GM19238 (cell line): Measurements from ENCODE around the gene HUS1.
"Not testable (repeated sequence)": the region's sequence is repeated elsewhere in the genome, so short reads cannot be mapped to it uniquely, and the experiment has no call there.

ENCODE experiments used
- DNase-seq: peaks from one replicate; pipeline ENCODE4 v3.0.0; 2011; ENCODE audit warnings: low spot score; ENCODE audit not compliant: insufficient read length

The HUS1 gene

GRCh38 chr7:47980648-47981047 is 1.2 kb upstream of the HUS1 start:
- DNase-seq: not testable (repeated sequence)

DNA sequence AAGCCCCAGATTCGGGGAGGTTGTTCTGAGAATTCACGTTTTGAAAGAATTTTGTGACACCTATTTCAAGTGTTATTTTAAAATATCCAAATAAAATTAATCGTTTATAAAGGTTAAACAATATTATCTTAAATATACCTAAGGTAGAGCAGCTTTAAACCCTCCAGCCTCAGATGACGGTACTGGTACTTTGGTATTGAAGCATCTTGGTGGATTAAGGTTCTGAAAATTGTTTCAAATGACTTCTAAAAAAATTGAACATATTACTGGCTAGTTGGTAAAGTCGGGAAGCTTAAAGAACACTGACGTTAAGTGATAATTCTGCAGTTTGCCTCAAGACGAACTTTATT is 392 bp upstream of the HUS1 start:
- DNase-seq: no peak

- DNase-seq: no peak
These were observed 648 bp downstream of the HUS1 start for GRCh38 chr7:47978790-47979144.

DNA sequence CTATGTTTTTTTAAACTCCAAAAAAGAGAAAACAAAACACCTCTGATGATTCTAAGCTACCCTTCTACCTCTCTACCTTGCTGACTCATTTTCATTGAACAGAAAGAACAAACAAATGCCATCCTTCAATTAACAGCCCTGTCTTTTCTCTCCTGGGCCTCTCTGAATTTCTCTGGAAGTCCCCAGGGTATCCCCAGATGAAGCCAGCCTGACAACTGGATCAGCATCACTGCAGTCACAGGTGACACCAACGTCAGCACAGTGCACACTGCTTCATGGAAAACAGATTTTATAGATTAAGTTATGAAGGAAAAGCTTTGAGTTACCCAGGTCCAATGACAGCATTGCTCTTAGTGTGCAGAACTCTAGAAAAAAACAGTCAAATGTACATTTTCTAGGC is 5.7 kb downstream of the HUS1 start:
- DNase-seq: no peak

DNA sequence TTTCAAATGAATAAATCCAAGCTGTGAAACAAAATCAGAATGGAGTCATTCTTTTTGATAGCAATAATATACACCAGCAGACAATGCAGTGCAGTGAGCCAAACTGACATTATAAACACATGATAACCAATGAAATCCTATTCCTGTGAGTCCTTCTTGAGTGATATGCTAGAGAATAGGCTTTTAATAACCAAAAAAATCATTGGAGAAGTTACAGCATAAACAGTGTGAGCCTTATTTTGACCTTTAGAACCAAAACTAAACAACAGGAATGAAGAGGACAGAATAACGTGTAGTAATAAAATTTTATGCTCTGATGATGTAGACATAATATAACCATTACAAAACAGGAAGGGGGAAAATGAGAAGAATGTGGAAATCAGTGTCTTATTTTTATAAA is 8.7 kb downstream of the HUS1 start:
- no peak for DNase-seq

DNA sequence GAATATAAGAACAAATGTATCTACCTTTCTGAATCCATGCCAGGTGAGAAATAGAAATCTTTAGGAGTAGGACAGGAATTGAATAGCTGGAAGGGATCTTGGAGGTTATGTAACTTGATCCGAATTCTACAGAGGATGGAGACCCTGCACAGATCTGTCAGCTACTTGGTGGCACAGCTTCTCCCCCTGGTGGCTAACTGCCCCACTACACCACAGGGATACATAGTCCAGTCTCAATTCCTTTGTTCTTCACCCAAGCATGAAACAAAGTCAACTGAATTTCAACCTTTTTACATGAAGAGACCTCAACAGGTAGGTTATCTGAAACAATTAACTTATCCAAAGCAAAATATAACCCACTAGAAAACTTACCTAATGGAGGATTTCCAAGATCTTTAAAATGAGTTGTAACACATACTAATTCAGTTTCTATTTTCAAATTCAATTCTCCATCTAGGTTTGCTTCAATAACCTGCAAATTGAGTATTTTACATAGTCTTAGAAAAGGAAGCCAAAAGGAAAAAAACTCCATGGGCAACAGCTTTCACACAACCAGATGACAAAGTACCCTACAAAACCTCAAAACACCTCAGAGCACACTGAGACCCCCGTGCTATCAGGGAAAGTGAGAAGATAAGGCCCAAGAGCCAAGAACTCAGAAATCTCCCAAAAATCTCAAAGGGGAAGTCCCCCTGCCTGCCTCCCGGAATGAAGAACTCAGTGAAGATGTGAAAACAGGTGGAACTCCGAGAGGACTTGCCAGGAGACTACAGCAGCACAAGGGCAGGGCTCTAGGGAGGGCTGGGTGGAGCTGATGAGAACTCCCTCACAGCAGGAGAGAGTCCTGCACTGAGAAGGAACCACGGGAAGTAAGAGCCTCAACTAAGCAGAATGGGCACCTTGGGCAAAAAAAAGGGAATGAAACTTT is 10.3 kb downstream of the HUS1 start:
- peak; percentile 55 for DNase-seq

DNA sequence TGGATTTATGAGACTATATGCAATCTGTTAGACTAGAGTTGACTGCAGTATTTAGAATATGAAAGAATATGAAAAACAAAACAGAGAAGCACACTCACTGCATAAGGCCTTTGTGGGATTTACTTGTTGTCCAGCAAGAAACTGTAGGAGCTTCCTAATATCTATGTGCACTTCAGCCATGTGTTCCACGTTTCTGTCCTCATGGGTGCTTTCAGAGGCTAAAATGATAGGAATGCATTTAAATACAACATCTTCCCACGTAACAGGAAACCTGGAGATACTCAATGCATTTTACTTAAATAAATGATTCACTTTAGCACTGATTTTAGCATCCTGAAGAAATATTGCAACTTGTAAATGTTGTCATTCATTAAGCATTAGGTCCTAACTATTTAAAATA is 11.7 kb downstream of the HUS1 start:
- no peak for DNase-seq

DNA sequence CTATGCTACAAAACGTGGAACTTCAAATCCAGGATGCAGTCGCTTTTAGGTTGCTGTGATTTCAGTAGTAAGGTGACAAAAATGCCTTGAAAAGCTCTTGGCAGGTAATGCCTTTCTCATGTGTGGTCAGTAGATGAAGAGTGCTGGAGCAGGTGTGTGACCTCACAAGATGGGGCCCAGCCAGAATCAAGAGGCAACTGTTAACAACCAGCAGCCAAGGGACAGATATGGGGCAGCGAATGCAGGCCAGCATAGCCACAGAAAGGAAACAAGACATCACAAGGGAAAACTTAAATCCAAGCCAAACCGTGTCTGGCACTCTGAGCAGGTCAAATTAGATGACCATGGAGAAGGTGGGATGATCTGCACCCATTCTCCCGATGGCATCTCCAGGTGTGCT is 12.3 kb downstream of the HUS1 start:
- no peak for DNase-seq

DNA sequence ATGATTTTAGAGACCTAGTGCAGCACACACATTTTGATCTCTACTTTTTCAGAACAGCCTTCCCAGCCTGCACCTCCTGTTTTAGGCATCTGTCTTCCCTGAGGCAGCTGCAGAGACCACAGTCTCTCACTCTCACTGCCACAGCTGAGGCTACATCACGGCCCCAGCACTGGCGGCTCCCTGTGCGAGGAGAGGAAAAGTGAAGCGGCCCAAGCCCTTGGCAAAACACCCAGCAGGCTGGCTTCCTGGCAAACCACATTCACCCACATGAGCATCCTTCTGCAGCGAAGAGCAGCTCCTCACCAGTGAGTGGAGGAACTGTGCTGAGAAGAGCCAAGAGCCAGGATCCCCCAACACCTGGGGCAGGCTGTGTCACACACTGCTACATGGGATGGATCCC is 14.0 kb downstream of the HUS1 start:
- no peak for DNase-seq

DNA sequence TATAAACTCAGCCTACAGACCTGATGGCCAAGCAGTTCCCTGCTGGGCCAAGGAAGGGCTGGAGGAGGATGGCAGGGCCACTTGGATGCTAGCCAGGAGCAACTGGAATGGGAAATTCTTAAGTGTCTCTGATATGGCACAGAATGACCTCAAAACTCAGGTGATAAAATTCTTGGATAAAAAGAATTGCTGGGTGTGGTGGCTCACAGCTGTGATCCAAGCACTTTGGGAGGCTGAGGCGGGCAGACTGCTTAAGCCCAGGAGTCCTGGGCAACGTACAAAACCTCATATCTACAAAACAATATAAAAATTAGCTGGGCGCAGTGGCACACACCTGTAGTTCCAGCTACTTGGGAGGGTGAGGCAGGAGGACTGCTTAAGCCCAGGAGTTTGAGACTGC is 17.2 kb downstream of the HUS1 start:
- no peak for DNase-seq

- no peak for DNase-seq
These were observed 22.3 kb downstream of the HUS1 start for GRCh38 chr7:47957156-47957555.

DNA sequence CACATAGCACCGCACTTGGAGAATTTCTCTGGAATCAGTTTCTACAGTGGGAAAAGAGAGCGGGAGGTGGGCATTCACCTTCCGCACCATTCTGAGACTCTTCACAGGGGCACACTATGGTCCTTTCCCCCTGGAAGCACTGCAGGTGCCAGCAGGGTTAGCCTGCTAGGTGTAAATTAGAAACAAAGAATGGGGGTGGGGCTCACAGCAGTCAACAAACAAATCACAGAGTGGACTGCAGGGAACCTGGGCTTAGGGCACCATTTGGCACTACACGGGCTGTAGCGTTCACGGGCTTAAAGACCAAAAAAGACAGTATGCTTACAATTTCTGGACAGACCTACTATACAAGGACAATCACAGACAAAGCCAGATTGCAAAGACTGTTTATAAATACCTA is 23.2 kb downstream of the HUS1 start:
- no peak for DNase-seq

GRCh38 chr7:47954231-47954911 is 25.0 kb downstream of the HUS1 start:
- DNase-seq: no peak

GRCh38 chr7:47953822-47954221 is 25.6 kb downstream of the HUS1 start:
- no peak for DNase-seq

DNA sequence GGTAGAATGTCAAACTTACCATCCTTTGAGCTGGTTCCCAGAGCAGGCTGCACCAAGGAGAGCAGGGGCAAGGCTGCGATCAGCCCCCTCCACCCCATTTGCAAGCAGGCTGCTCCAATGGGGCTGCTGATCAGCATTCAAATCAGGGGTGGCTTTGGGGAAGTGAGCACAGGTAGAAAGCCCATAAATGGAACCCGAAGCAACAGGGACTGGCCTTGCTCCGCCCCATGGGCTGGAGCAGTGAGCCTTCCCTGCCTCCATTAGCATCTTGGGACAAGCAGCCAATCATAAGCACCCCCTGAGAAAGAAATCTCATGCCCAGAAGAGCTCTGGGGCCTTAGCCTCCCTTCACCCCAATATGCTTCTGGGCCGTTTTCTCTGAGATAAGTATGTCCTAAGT is 27.2 kb downstream of the HUS1 start:
- no peak for DNase-seq

DNA sequence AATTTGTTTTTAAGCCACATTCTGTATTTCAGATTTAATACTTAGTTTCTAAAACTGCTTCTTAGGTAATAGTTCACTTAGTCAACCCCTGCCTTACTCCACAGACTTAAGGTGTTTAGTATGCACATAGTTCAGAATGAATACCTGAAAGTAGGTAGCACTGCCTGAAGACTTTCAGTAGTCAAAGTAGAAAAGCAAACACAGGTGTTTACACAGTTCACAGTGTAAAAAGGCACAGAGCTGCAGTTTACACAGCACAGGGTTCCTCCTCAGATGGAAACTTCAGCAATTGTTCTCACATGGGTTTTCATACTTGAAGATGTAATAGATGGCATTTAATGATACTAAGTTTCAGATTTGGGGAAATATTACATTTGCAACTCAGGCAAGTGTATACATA is 28.0 kb downstream of the HUS1 start:
- no peak for DNase-seq

- DNase-seq: no peak
These were observed 28.7 kb downstream of the HUS1 start for GRCh38 chr7:47950714-47951113.

DNA sequence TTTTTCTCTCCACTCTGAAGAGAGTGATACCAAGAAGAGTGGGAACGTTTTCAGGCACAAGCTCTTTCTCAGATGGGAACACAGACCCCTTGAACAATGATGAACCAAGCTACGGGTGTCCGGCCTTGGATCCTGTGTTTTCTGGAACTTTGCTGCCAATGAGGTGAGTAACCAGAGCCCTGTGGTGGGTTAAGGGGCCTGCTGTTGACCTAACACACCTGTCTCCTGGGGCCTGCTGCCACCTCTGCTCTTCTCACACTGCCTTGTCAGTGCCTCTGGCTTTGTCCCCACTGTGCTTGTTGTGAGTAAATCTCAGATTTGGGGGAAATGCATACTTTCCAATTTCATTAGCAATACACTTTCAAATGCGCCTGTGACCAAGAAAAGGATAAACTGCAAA is 29.7 kb downstream of the HUS1 start:
- DNase-seq: no peak

DNA sequence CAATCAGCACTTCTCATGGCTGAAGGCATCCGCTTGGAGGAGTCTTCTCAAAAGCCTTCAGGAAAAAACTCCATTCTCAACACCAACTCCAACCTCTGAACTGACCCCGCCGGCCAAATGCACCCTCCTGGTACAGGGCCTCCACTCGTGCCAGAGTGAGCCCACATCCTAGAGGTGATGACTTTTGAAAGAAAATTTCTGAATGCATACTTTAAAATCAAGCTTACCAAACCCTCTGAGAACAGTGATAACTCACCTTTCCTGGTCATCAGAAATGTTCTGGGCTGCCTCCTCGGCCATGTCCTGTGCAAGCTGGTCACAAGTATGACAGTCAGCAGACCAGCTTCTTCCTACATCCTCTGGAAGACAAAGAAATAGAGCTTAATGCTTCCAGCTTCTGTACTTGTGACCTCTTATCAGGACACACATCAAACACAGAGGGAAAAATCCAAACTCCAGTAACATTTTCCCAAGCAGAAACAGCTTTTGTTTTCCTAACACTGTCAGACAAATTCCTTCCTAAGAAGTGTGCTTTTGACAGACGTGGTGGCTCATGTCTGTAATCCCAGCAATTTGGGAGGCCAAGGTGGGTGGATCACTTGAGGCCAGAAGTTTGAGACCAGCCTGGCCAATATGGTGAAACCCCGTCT is 31.1 kb downstream of the HUS1 start, which contains the start of gene PKD1L1:
Gene PKD1L1, minus strand, starts transcription at position 326 of the 650 bp plus-strand sequence. Its CDS starts 26 bp downstream, at position 300.
- DNase-seq: no peak

DNA sequence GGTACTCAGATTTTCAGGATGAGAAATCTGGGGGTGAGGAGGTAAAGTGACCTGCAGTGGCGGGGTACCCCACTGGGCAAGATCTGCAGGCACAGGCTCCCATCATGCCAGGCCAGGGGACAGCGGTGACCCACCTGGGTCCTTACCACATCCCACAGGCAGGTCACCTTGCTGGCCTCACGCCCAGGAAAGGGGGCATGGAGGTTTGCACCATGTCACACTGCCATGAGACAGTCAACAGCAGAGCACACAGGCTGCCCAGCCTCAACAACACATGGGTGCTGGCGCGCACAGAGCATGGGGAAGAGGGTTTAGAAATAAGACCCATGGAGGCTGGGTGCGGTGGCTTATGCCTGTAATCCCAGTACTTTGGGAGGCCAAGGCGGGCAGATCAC is 32.1 kb downstream of the HUS1 start:
- no peak for DNase-seq

DNA sequence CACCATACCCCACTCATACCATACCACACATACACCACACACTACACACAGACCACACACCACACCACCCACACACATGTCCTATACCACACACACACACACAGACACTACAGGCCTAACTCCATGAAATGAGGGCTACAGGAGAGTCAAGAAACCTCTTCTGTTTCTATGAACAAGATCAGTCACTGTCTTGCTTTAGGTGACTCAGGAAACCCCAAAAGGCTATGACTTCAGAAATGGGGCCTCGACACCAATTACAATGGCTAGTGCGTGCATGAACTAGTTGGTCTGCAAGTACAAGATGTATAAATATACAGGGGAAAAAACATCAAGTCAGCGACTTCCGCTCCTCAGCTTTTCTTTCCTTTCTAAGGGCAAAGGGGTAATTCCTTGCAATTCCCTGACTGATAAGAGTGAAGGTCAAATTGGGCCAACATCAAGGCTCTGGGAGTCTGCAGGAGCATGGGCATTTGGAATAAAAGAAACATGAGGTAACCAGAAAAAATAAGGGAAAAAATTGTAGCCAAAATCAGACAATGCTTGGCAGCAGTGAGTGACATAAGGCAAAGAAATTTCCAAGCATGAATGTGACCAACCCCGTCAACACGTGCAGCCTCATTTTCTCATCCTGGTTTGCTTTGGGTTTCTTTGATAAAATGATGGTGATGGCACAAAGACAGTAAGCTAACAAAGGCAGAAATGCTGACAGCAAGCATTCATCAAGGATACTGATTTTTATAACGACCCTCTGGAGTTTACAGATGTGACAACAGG is 32.6 kb downstream of the HUS1 start:
- DNase-seq: no peak
